Muscle layer of duodenum (tissue), 2 donors: Measurements from ENCODE around the gene ERC1.

ENCODE experiments used
- H3K27ac ChIP-seq: one replicate; pipeline ENCODE4 v1.7.0; 2013; ENCODE audit warnings: mild to moderate bottlenecking, low read length
- H3K27me3 ChIP-seq: one replicate; pipeline ENCODE4 v1.7.0; 2013; ENCODE audit warnings: low read depth, mild to moderate bottlenecking, control low read depth, low read length
- H3K36me3 ChIP-seq, 2 donors: one replicate each; pipeline ENCODE4 v1.7.0; 2013; ENCODE audit warnings: low read length in 2 of 2, control low read depth in 1 of 2, mild to moderate bottlenecking in 1 of 2; ENCODE audit not compliant: insufficient read depth in 2 of 2, control insufficient read depth in 1 of 2
- H3K4me1 ChIP-seq, 2 donors: one replicate each; pipeline ENCODE4 v1.7.0; 2013; ENCODE audit warnings: low read length in 2 of 2, mild to moderate bottlenecking in 2 of 2, control low read depth in 1 of 2, moderate library complexity in 1 of 2; ENCODE audit not compliant: insufficient read depth in 2 of 2, control insufficient read depth in 1 of 2
- H3K4me3 ChIP-seq, 2 donors: one replicate each; pipeline ENCODE4 v1.7.0; 2013; ENCODE audit warnings: low read length in 2 of 2, low read depth in 1 of 2, mild to moderate bottlenecking in 1 of 2
- H3K9me3 ChIP-seq, 2 donors: one replicate each; pipeline ENCODE4 v1.7.0; 2013; ENCODE audit warnings: low read length in 2 of 2, control low read depth in 1 of 2, mild to moderate bottlenecking in 1 of 2; ENCODE audit not compliant: control insufficient read depth in 1 of 2
- donor health status: healthy.

Gene ERC1

DNA sequence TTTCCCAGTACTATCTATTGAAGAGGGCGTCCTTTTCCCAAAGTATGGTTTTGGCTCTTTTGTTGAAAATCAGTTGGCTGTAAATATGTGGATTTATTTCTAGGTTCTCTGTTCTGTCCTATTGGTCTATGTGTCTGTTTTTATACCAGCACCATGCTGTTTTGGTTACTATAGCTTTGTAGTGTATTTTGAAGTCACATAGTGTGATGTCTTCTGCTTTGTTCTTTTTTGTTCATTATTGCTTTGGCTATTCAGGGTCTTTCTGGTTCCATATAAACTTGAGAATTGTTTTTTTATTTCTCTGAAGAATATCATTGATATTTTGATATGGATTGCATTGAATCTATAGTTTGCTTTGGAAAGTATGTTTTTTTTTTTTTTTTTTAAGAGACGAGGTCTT lies 67.4 kb downstream of the ERC1 start:
- Histone ChIP-seq H3K27me3 (no peaks in the 10 kb centered on the region), H3K9me3 (peaks cover under 1 to 17% of the 10 kb centered on the region in 2 donors), H3K4me1 (peaks cover 0 to 12% of the 10 kb centered on the region in 2 donors), H3K36me3 (no peaks in the 10 kb centered on the region), H3K4me3 (no peak overlapping the region), H3K27ac (no peak overlapping the region)

GRCh38 chr12:1059162-1059561 lies 68.1 kb downstream of the ERC1 start:
- Histone ChIP-seq H3K36me3 (no peaks in the 10 kb centered on the region), H3K27ac (no peak overlapping the region), H3K27me3 (no peaks in the 10 kb centered on the region), H3K4me1 (peaks cover 0 to 8% of the 10 kb centered on the region in 2 donors), H3K9me3 (peaks cover 7 to 24% of the 10 kb centered on the region in 2 donors), H3K4me3 (no peak overlapping the region)

DNA sequence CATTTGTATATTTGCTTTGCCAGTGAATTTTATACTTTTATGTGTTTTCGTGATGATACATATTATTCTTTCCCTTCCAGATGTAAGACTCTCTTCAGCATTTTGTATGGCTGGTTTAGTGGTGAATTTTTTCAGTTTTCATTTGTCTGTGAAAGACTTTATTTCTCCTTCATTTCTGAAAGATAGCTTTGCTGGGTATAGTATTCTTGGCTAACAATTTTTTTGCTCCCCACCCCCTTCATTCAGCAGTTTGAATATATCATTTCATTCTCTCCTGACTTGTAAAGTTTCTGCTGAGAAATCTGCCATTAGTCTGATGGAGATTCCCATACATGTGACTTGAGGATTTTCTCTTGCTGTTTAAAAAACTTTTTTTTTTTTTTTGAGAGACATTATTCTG lies 72.8 kb downstream of the ERC1 start:
- Histone ChIP-seq H3K27ac (no peak overlapping the region), H3K9me3 (peaks cover 11 to 24% of the 10 kb centered on the region in 2 donors), H3K36me3 (no peaks in the 10 kb centered on the region)

GRCh38 chr12:1064317-1064716 lies 73.3 kb downstream of the ERC1 start:
- H3K9me3 ChIP-seq: peaks cover 11 to 22% of the 10 kb centered on the region in 2 donors
- H3K4me3 ChIP-seq: no peak overlapping the region
- H3K27me3 ChIP-seq: no peaks in the 10 kb centered on the region
- H3K27ac ChIP-seq: no peak overlapping the region
- no peaks in the 10 kb centered on the region for H3K36me3 ChIP-seq
- H3K4me1 ChIP-seq: no peaks in the 10 kb centered on the region

More for the DNA sequence above, 72.8 kb downstream of the ERC1 start:
- Histone ChIP-seq H3K4me1 (no peaks in the 10 kb centered on the region), H3K27me3 (no peaks in the 10 kb centered on the region), H3K4me3 (no peak overlapping the region)

DNA sequence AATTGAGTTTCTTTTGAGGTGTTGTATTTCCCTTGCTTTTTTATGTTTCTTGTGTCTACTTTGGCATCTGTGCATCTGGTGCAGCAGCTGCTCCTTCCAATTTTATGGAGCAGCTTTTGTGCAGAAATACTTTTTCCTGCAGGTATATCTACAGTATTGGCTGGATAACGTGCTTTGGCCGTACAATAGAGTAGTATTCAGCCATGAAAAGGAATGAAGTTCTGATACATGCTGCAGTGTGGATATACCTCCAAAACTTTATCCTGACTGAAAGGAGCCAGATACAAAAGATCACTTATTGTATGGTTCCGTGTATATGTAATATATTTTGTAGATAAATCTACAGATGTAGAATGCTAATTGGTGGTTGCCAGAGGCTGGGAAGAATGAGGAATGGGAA lies 74.6 kb downstream of the ERC1 start:
- no peaks in the 10 kb centered on the region for H3K36me3 ChIP-seq
- no peaks in the 10 kb centered on the region for H3K4me1 ChIP-seq
- H3K27me3 ChIP-seq: no peaks in the 10 kb centered on the region
- peaks cover 11 to 18% of the 10 kb centered on the region in 2 donors for H3K9me3 ChIP-seq
- H3K27ac ChIP-seq: no peak overlapping the region
- no peak overlapping the region for H3K4me3 ChIP-seq

DNA sequence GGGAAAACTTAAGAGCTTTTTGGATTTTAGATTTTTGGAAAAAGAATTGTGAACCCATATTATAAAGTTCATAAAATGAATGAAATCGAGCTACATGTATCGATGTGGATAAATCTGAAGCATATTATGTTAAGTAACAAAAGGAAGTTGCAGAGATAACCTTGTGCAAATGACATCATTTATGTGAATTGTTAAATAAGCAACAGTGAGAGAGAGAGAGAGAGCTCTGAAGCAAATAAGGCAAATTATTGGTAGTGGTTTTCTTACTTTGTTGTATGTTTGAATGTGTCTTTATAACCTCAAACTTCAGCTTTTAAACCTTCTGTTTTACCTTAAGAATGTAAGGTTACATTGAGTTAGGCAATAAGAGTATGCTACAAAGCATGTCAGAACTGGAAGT lies 78.8 kb downstream of the ERC1 start:
- Histone ChIP-seq H3K4me3 (no peak overlapping the region), H3K9me3 (no peaks in the 10 kb centered on the region), H3K36me3 (no peaks in the 10 kb centered on the region), H3K4me1 (peaks cover 0 to 3% of the 10 kb centered on the region in 2 donors), H3K27me3 (no peaks in the 10 kb centered on the region), H3K27ac (no peak overlapping the region)

DNA sequence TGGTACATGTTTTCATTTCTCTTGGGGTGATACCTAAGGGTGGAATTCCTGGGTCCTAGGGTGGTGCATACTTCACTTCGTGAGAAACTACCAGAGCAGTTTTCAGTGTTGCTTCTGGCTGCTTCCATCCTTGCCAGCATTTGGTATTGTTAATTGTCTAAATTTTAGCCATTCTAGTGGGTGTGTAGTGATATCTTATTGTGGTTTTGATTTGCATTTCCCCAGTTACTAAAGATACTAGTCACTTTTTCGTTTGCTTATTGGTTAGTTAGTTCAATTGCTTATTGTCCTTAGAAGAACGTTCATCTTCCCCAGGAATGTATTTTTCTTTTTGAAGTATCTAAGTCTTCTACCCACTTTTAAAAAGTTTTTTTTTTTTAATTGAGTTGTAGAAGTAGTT lies 80.2 kb downstream of the ERC1 start:
- no peaks in the 10 kb centered on the region for H3K36me3 ChIP-seq
- H3K4me1 ChIP-seq: peaks cover 0 to 7% of the 10 kb centered on the region in 2 donors
- no peaks in the 10 kb centered on the region for H3K27me3 ChIP-seq
- no peak overlapping the region for H3K27ac ChIP-seq
- H3K9me3 ChIP-seq: no peaks in the 10 kb centered on the region
- no peak overlapping the region for H3K4me3 ChIP-seq

- Histone ChIP-seq H3K4me3 (no peak overlapping the region), H3K9me3 (no peaks in the 10 kb centered on the region), H3K4me1 (peaks cover 0 to 12% of the 10 kb centered on the region in 2 donors), H3K27ac (no peak overlapping the region), H3K36me3 (no peaks in the 10 kb centered on the region), H3K27me3 (no peaks in the 10 kb centered on the region)
Measured at GRCh38 chr12:1073652-1074051, 82.6 kb downstream of the ERC1 start.

GRCh38 chr12:1077036-1077803 lies 86.2 kb downstream of the ERC1 start:
- Histone ChIP-seq H3K9me3 (no peaks in the 10 kb centered on the region), H3K4me3 (no peak overlapping the region), H3K27ac (no peak overlapping the region), H3K36me3 (no peaks in the 10 kb centered on the region), H3K4me1 (peaks cover 0 to 12% of the 10 kb centered on the region in 2 donors), H3K27me3 (no peaks in the 10 kb centered on the region)

DNA sequence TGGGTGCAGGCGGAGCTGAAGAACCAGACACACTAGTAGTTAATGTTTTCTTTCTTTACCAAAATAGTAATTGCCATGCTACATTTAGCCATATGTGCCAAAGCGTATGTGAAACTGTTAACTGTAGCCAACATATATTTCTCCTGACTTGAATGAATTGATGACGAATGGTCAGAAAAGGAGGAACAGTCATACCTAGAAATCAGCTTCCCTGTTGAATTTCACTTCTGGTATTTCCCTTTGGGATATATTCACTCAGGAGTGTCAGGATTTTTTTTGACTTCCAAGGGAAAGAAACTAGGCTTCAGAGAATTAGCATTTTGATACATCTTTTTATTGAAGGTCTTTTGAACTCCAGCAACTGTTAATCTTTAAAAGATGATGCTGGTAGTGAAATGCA lies 87.0 kb downstream of the ERC1 start:
- H3K27me3 ChIP-seq: no peaks in the 10 kb centered on the region
- H3K4me3 ChIP-seq: no peak overlapping the region
- H3K27ac ChIP-seq: no peak overlapping the region
- H3K4me1 ChIP-seq: peaks cover 0 to 16% of the 10 kb centered on the region in 2 donors
- H3K9me3 ChIP-seq: no peaks in the 10 kb centered on the region
- no peaks in the 10 kb centered on the region for H3K36me3 ChIP-seq

- Histone ChIP-seq H3K9me3 (no peaks in the 10 kb centered on the region), H3K27ac (no peak overlapping the region), H3K4me3 (no peak overlapping the region), H3K4me1 (peaks cover 0 to 15% of the 10 kb centered on the region in 2 donors), H3K27me3 (no peaks in the 10 kb centered on the region), H3K36me3 (no peaks in the 10 kb centered on the region)
Measured at GRCh38 chr12:1080520-1081223, 89.6 kb downstream of the ERC1 start.
